H1 (cell line): ENCODE results near the gene ZKSCAN1. TPM values are rescaled to one million over a fixed set of nuclear protein-coding genes. Genes with fewer than 3 reads are reported as not detected.

ENCODE experiments used
- CTCF ChIA-PET: fragments of 300-600 bp; sonication (Branson Sonifier 250); formaldehyde crosslinking; loops from one replicate; lab custom pipeline; 2021; ENCODE audit not compliant: partially characterized antibody; lab: Charles Lee
- POLR2A ChIA-PET: fragments of 300-600 bp; sonication (Branson Sonifier 250); formaldehyde crosslinking; loops from one replicate; lab custom pipeline; 2021; ENCODE audit warnings: inconsistent platforms; ENCODE audit not compliant: partially characterized antibody; lab: Charles Lee
- DNase-seq, 2 experiments: peaks; one replicate each; pipeline versions ENCODE4 v3.0.0 to v3.0.0-alpha.2; 2010 to 2022; ENCODE audit warnings: low spot score in 2 of 2, low read depth in 1 of 2, mixed read lengths in 1 of 2
- FAIRE-seq: peaks from 2 replicates; lab custom pipeline; 2011; peaks lifted over from hg19 to GRCh38; lab: Jason Lieb, UNC
- H2AFZ ChIP-seq: 2 replicates; pipeline ENCODE4 v1.8.1; 2012; ENCODE audit warnings: low read length, inconsistent platforms
- H2AK5ac ChIP-seq: 2 replicates; pipeline ENCODE4 v1.6.1; 2013; ENCODE audit warnings: low read depth, low read length
- H2BK120ac ChIP-seq: replicated peaks from 2 replicates; pipeline ENCODE3; 2013; ENCODE audit warnings: low read depth, low read length, inconsistent platforms
- H2BK12ac ChIP-seq: 2 replicates; pipeline ENCODE4 v1.6.1; 2013; ENCODE audit warnings: low read depth, low read length
- H2BK15ac ChIP-seq: 2 replicates; pipeline ENCODE4 v1.6.1; 2013; ENCODE audit warnings: low read length
- H2BK20ac ChIP-seq: 2 replicates; pipeline ENCODE4 v1.6.1; 2013; ENCODE audit warnings: low read length
- H2BK5ac ChIP-seq: 2 replicates; pipeline ENCODE4 v1.6.1; 2013; ENCODE audit warnings: low read depth, low read length
- H3K14ac ChIP-seq: 2 replicates; pipeline ENCODE4 v1.6.1; 2013; ENCODE audit warnings: inconsistent platforms; ENCODE audit not compliant: insufficient read length
- H3K18ac ChIP-seq: 2 replicates; pipeline ENCODE4 v1.6.1; 2013; ENCODE audit warnings: low read length; ENCODE audit errors: extremely low read depth
- H3K23ac ChIP-seq: 2 replicates; pipeline ENCODE4 v1.6.1; 2013; ENCODE audit warnings: inconsistent platforms; ENCODE audit not compliant: insufficient read length
- H3K23me2 ChIP-seq: 2 replicates; pipeline ENCODE4 v1.6.1; 2013; ENCODE audit warnings: low read depth, low read length
- H3K27ac ChIP-seq: 2 replicates; pipeline ENCODE4 v1.6.1; 2011; ENCODE audit warnings: low read depth, low read length, inconsistent platforms
- H3K27me3 ChIP-seq, 4 experiments: replicated peaks in 1 of 4; 1 replicate in 1 of 4; 2 replicates in 3 of 4; pipeline versions ENCODE4 v1.6.1 to v1.8.1; 2011 to 2013; ENCODE audit warnings: low read length in 3 of 4, mild to moderate bottlenecking in 3 of 4, inconsistent platforms in 2 of 4, mixed read lengths in 2 of 4, moderate library complexity in 1 of 4; ENCODE audit not compliant: control insufficient read depth in 3 of 4, insufficient read depth in 3 of 4; ENCODE audit errors: extremely low read depth in 1 of 4
- H3K36me3 ChIP-seq, 4 experiments: 2 replicates each; pipeline versions ENCODE4 v1.6.1 to v1.8.1; 2011 to 2013; ENCODE audit warnings: mild to moderate bottlenecking in 4 of 4, low read length in 3 of 4, moderate library complexity in 2 of 4, control low read depth in 1 of 4, inconsistent platforms in 1 of 4; ENCODE audit not compliant: insufficient read depth in 4 of 4, control insufficient read depth in 2 of 4
- H3K4ac ChIP-seq: replicated peaks from 2 replicates; pipeline ENCODE3; 2013; ENCODE audit warnings: low read length, low read depth, mixed read lengths, inconsistent platforms; ENCODE audit not compliant: insufficient read length
- H3K4me1 ChIP-seq, 4 experiments: replicated peaks in 1 of 4; 1 replicate in 1 of 4; 2 replicates in 3 of 4; pipeline versions ENCODE4 v1.6.1 to v1.8.1; 2011 to 2013; ENCODE audit warnings: low read length in 3 of 4, inconsistent platforms in 2 of 4, mixed read lengths in 1 of 4; ENCODE audit not compliant: insufficient read depth in 4 of 4, control insufficient read depth in 3 of 4
- H3K4me2 ChIP-seq, 2 experiments: 2 replicates each; pipeline versions ENCODE4 v1.6.1 to v1.8.1; 2011 to 2013; ENCODE audit warnings: low read depth in 2 of 2, low read length in 2 of 2, control low read depth in 1 of 2, inconsistent platforms in 1 of 2, mild to moderate bottlenecking in 1 of 2; ENCODE audit not compliant: insufficient read depth in 1 of 2
- H3K4me3 ChIP-seq, 4 experiments: fragments of 200-600, 300-600 bp in 1 of 4; sonication (generic), shearing (Covaris generic), sonication (Bioruptor Twin) in 1 of 4; 2 replicates each; pipeline versions ENCODE4 v1.5.1 to v1.8.1; 2011 to 2016; ENCODE audit warnings: low read length in 4 of 4, low read depth in 3 of 4, control low read depth in 2 of 4, inconsistent platforms in 2 of 4, mild to moderate bottlenecking in 2 of 4, mixed read lengths in 1 of 4, moderate library complexity in 1 of 4; ENCODE audit not compliant: insufficient read depth in 2 of 4; ENCODE audit errors: extremely low read depth in 1 of 4
- H3K56ac ChIP-seq: replicated peaks from 2 replicates; pipeline ENCODE3; 2013; ENCODE audit warnings: low read depth, mild to moderate bottlenecking, mixed read lengths, low read length, inconsistent platforms; ENCODE audit not compliant: insufficient read length
- H3K79me1 ChIP-seq: 2 replicates; pipeline ENCODE4 v1.6.1; 2013; ENCODE audit warnings: low read depth, low read length, control low read depth
- H3K79me2 ChIP-seq, 2 experiments: 2 replicates each; pipeline versions ENCODE4 v1.6.1 to v1.8.1; 2012 to 2013; ENCODE audit warnings: low read length in 2 of 2, mild to moderate bottlenecking in 2 of 2, inconsistent platforms in 1 of 2; ENCODE audit not compliant: insufficient read depth in 2 of 2, control insufficient read depth in 1 of 2
- H3K9ac ChIP-seq, 4 experiments: replicated peaks in 1 of 4; 1 replicate in 1 of 4; 2 replicates in 3 of 4; pipeline versions ENCODE4 v1.6.1 to v1.8.1; 2011 to 2013; ENCODE audit warnings: low read depth in 3 of 4, low read length in 3 of 4, control low read depth in 2 of 4, mild to moderate bottlenecking in 2 of 4, moderate library complexity in 2 of 4, inconsistent platforms in 1 of 4; ENCODE audit errors: extremely low read depth in 1 of 4
- H3K9me3 ChIP-seq, 2 experiments: 2 replicates each; pipeline versions ENCODE4 v1.6.1 to v1.8.1; 2012 to 2013; ENCODE audit warnings: mild to moderate bottlenecking in 2 of 2, moderate library complexity in 2 of 2, control low read depth in 1 of 2, inconsistent platforms in 1 of 2, low read depth in 1 of 2, low read length in 1 of 2, mixed read lengths in 1 of 2; ENCODE audit not compliant: insufficient read depth in 2 of 2
- H4K20me1 ChIP-seq, 2 experiments: replicated peaks in 1 of 2; 2 replicates each; pipeline versions ENCODE3 to v1.8.1; 2011 to 2013; ENCODE audit warnings: inconsistent platforms in 2 of 2, low read length in 2 of 2, mild to moderate bottlenecking in 1 of 2; ENCODE audit not compliant: insufficient read depth in 2 of 2, control insufficient read depth in 1 of 2
- H4K5ac ChIP-seq: 2 replicates; pipeline ENCODE4 v1.6.1; 2013; ENCODE audit warnings: low read length, low read depth, mixed read lengths, inconsistent platforms; ENCODE audit not compliant: insufficient read length
- H4K8ac ChIP-seq: 2 replicates; pipeline ENCODE4 v1.8.0; 2013; ENCODE audit warnings: mild to moderate bottlenecking, moderate library complexity, low read length, inconsistent platforms; ENCODE audit not compliant: insufficient read depth; ENCODE audit errors: extremely low read depth
- H4K91ac ChIP-seq: replicated peaks from 2 replicates; pipeline ENCODE3; 2013; ENCODE audit warnings: low read length, mixed read lengths, inconsistent platforms; ENCODE audit not compliant: insufficient read length
- ATF2 ChIP-seq: IDR thresholded peaks from 2 replicates; pipeline ENCODE4 v1.6.1; 2012; ENCODE audit warnings: low read length, inconsistent platforms
- CHD1 ChIP-seq: IDR thresholded peaks from 2 replicates; pipeline ENCODE4 v1.6.1; 2012; ENCODE audit warnings: low read depth, low read length, improper control_type of control experiment
- EGR1 ChIP-seq: IDR thresholded peaks from 2 replicates; pipeline ENCODE4 v1.6.1; 2011; ENCODE audit warnings: low read depth, low read length, borderline replicate concordance
- KDM4A ChIP-seq: IDR thresholded peaks from one replicate; pipeline ENCODE4 v1.7.1; 2012; ENCODE audit warnings: low read depth, mild to moderate bottlenecking, moderate library complexity, low read length, inconsistent platforms; ENCODE audit not compliant: severe bottlenecking
- KDM5A ChIP-seq: fragments of 200-600 bp; IDR thresholded peaks from 2 replicates; pipeline ENCODE4 v1.7.1; 2012; ENCODE audit warnings: mild to moderate bottlenecking, low read length, inconsistent platforms, mixed read lengths
- RAD21 ChIP-seq, 2 experiments: IDR thresholded peaks in 1 of 2; conservative IDR thresholded peaks in 1 of 2; 2 replicates each; pipeline ENCODE4 v1.6.1; 2011; ENCODE audit warnings: low read depth in 2 of 2, low read length in 2 of 2, improper control_type of control experiment in 1 of 2, inconsistent platforms in 1 of 2, mild to moderate bottlenecking in 1 of 2, moderate library complexity in 1 of 2
- SIX5 ChIP-seq: IDR thresholded peaks from 2 replicates; pipeline ENCODE4 v1.6.1; 2011; ENCODE audit warnings: mild to moderate bottlenecking, low read depth, low read length
- SP1 ChIP-seq: IDR thresholded peaks from 2 replicates; pipeline ENCODE4 v1.6.1; 2011; ENCODE audit warnings: low read depth, low read length
- TBP ChIP-seq: IDR thresholded peaks from 2 replicates; pipeline ENCODE4 v1.6.1; 2011; ENCODE audit warnings: low read depth, low read length, improper control_type of control experiment
- WGBS, 2 experiments: shearing (Covaris generic) in 1 of 2; methylation state at CpG; one replicate each; pipeline versions ENCODE4 v1.1.6 to v1.1.7; 2013 to 2015; ENCODE audit warnings: low lambda C conversion rate in 2 of 2, mixed read lengths in 2 of 2, inconsistent platforms in 1 of 2, low coverage in 1 of 2, missing lambda C conversion rate in 1 of 2; ENCODE audit not compliant: insufficient replicate concordance in 2 of 2, insufficient coverage in 1 of 2, insufficient read length in 1 of 2; ENCODE audit errors: extremely low coverage in 1 of 2, missing lambda C conversion rate in 1 of 2; 5-methylcytosine and 5-hydroxymethylcytosine counted together
- polyA plus RNA-seq, 7 experiments: library from polyadenylated mRNA; depleted of rRNA in 3 of 7; stranded (reverse) in 5 of 7; unstranded in 2 of 7; fragments of >200 nt in 5 of 7; fragments of 200-250 nt in 2 of 7; gene quantifications; 1 replicate in 5 of 7; 2 replicates in 1 of 7; 4 replicates in 1 of 7; pipeline versions ENCODE4 v1.2.1 to v1.2.3, GENCODE V29; 2011 to 2013; ENCODE audit warnings: missing spikeins in 2 of 7, mixed read lengths in 2 of 7
- total RNA-seq: library from RNA; stranded (reverse); fragmentation: NEBNext Ultra II Directional; extraction: Animal tissue kit (Norgen Biotek cat#: 25700); gene quantifications from 2 replicates; pipeline ENCODE4 v1.2.1, GENCODE V29; 2021
- TF ChIP-seq, protein P1 (sequence below): IDR thresholded peaks from 2 replicates; pipeline ENCODE4 v1.6.1; 2012; ENCODE audit warnings: inconsistent platforms

Gene ZKSCAN1
- total and polyA plus RNA-seq, 2 of the 8 experiments (the other 6 are each of a cell fraction or from before 2014, with no cell fraction given): 8.2 to 40.6 TPM

DNA sequence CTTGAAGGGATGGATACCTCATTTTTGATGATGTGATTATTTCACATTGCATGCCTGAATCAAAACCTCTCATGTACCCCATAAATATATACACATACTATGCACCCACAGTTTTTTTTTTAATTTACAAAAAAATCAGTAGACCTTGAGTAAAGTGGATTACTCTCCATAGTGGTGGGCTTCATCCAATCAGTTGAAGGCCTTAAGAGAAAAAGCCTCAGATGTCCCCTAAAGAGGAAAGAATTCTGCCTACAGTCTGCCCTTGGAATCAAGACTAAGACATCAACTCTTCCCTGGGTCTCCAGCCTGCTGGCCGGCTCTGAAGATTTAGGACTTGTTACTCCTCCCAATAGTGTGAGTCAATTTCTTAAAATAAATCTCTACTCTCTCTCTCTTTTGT lies 40.7 kb upstream of the ZKSCAN1 start:
- ChIA-PET CTCF (interaction anchor here (7.6 kb wide), 1 partner anchor 16 kb away, joined by 97 read pairs; no protein-coding TSS in a partner anchor), POLR2A (no interaction called here)
- H2AFZ ChIP-seq: no peak overlapping the region
- no peak overlapping the region for H3K9ac ChIP-seq
- H3K9me3 ChIP-seq: no peaks in the 10 kb centered on the region
- H2BK12ac ChIP-seq: no peak overlapping the region
- no peak overlapping the region for H3K56ac ChIP-seq
- no peak overlapping the region for H3K27ac ChIP-seq
- WGBS, 2 experiments: 67% methylated on average over 1 of the region's 1 CpG; no CpG with 5 or more reads in 1 of the 2 experiments
- no peaks in the 10 kb centered on the region for H3K79me2 ChIP-seq
- no peak overlapping the region for H2BK20ac ChIP-seq
- no peak overlapping the region for H2AK5ac ChIP-seq
- no peak overlapping the region for H2BK5ac ChIP-seq
- H3K4me3 ChIP-seq: no peak overlapping the region
- H3K4me2 ChIP-seq: no peak overlapping the region
- no peaks in the 10 kb centered on the region for H3K36me3 ChIP-seq
- no peak overlapping the region for H2BK15ac ChIP-seq
- H2BK120ac ChIP-seq: no peak overlapping the region
- no peak overlapping the region for H3K14ac ChIP-seq
- H3K4me1 ChIP-seq: peaks cover 0 to 4% (median under 1%) of the 10 kb centered on the region in 4 experiments; a peak in 1 of 7 replicates
- DNase-seq (no peak), FAIRE-seq (no peak)
- H3K79me1 ChIP-seq: no peaks in the 10 kb centered on the region
- no peak overlapping the region for H3K4ac ChIP-seq
- H3K23me2 ChIP-seq: no peaks in the 10 kb centered on the region
- no peak overlapping the region for H4K8ac ChIP-seq
- no peaks in the 10 kb centered on the region for H4K20me1 ChIP-seq
- H3K18ac ChIP-seq: no peak overlapping the region
- no peaks in the 10 kb centered on the region for H3K27me3 ChIP-seq
- no peak overlapping the region for H4K5ac ChIP-seq
- no peak overlapping the region for H3K23ac ChIP-seq
- TF ChIP-seq EGR1: no peak
- no peak for TF ChIP-seq SIX5
- TF ChIP-seq, protein P1, sequence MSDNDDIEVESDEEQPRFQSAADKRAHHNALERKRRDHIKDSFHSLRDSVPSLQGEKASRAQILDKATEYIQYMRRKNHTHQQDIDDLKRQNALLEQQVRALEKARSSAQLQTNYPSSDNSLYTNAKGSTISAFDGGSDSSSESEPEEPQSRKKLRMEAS: no peak
- no peak for TF ChIP-seq CHD1
- TF ChIP-seq TBP: no peak
- no peak for TF ChIP-seq ATF2
- TF ChIP-seq RAD21 (IDR thresholded peaks at IDR 0.05 in 1 of 2, conservative IDR thresholded peaks at IDR 0.05 in 1 of 2; ENCODE audit: low read depth in 2 of 2, low read length in 2 of 2): no peak
- no peak for TF ChIP-seq KDM5A
- TF ChIP-seq KDM4A: no peak
- TF ChIP-seq SP1: no peak
- no peak overlapping the region for H4K91ac ChIP-seq
